ENCODE results near the gene SDHAF2. TPM values are rescaled to one million over a fixed set of nuclear protein-coding genes. Genes with fewer than 3 reads are reported as not detected.

SDHAF2 gene
- total and polyA plus RNA-seq, 4 donors: 25.5 to 46.9 (median 30.2) TPM

DNA sequence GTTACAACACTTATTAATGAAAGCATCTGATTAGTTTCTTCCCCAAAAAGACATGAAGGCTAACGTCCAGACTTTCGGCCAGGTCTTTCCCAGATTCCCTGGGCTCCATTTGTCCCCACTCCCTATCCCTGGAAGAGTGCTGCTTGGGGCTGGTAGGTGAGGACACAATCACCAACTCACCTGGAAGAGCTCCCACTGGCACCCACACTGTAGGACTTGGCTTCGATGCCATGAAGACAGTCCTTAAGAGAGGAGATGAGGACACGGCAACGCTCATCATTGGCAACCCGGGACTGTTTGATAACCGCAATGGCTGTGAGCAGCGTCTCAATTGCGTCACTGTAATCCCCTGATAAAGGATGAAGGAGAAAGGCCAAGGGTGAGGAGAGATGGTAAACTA, 18.3 kb upstream of the SDHAF2 start:
- no peaks in the 10 kb centered on the region for H3K9me3 ChIP-seq (ENCODE audit: control insufficient read depth in 4 of 4, low read length in 3 of 4)
- no peaks in the 10 kb centered on the region for H3K27me3 ChIP-seq (ENCODE audit: control insufficient read depth in 4 of 4, insufficient read depth in 4 of 4, low read length in 3 of 4)
- H3K4me3 ChIP-seq (ENCODE audit: low read depth in 1 of 3, low read length in 3 of 3): no peak overlapping the region
- H3K36me3 ChIP-seq (ENCODE audit: control insufficient read depth in 4 of 4, insufficient read depth in 3 of 4, low read depth in 1 of 4, low read length in 3 of 4): peaks cover 18 to 89% (median 72%) of the 10 kb centered on the region in 4 donors
- DNase-seq (ENCODE audit: low spot score): no peak
- WGBS: 74% methylated on average over 9 of the region's 9 CpGs
- H3K9ac ChIP-seq (ENCODE audit: low read depth in 1 of 2, low read length in 2 of 2): no peak overlapping the region
- H3K27ac ChIP-seq (ENCODE audit: low read depth in 1 of 2, low read length in 2 of 2): no peak overlapping the region
- TF ChIP-seq RXRA (IDR thresholded peaks at IDR 0.05) (no peak), SP1 (IDR thresholded peaks at IDR 0.05) (no peak), JUND (IDR thresholded peaks at IDR 0.05) (no peak), RAD21 (IDR thresholded peaks at IDR 0.05) (no peak), YY1 (IDR thresholded peaks at IDR 0.05) (no peak), FOXA2 (IDR thresholded peaks at IDR 0.05) (no peak), MAX (IDR thresholded peaks at IDR 0.05) (no peak)
- TF ChIP-seq, protein P1, sequence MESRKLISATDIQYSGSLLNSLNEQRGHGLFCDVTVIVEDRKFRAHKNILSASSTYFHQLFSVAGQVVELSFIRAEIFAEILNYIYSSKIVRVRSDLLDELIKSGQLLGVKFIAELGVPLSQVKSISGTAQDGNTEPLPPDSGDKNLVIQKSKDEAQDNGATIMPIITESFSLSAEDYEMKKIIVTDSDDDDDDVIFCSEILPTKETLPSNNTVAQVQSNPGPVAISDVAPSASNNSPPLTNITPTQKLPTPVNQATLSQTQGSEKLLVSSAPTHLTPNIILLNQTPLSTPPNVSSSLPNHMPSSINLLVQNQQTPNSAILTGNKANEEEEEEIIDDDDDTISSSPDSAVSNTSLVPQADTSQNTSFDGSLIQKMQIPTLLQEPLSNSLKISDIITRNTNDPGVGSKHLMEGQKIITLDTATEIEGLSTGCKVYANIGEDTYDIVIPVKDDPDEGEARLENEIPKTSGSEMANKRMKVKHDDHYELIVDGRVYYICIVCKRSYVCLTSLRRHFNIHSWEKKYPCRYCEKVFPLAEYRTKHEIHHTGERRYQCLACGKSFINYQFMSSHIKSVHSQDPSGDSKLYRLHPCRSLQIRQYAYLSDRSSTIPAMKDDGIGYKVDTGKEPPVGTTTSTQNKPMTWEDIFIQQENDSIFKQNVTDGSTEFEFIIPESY (IDR thresholded peaks at IDR 0.05): no peak
- H3K4me1 ChIP-seq (ENCODE audit: control insufficient read depth in 4 of 4, insufficient read depth in 4 of 4, low read length in 3 of 4): no peaks in the 10 kb centered on the region

DNA sequence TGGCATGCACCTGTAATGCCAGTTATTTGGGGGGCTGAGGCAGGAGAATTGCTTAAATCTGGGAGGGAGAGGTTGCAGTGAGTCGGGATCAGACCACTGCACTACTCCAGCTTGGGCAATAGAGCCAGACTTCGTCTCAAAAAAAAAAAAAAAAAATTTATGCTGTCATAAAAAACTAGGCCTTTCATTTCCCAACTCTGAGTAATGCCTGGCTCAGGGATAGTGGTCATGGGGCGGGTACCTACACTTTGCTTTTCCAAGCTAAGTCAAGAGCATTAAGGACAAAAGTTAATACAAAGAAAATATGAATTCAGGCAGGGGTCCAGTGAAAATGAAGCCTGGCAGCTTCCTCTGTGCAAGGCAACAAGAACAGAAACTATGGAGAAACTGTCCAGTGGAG, 16.4 kb upstream of the SDHAF2 start:
- H3K36me3 ChIP-seq (ENCODE audit: control insufficient read depth in 4 of 4, insufficient read depth in 3 of 4, low read depth in 1 of 4, low read length in 3 of 4): peaks cover 23 to 91% (median 77%) of the 10 kb centered on the region in 4 donors
- no peaks in the 10 kb centered on the region for H3K27me3 ChIP-seq (ENCODE audit: control insufficient read depth in 4 of 4, insufficient read depth in 4 of 4, low read length in 3 of 4)
- no peak overlapping the region for H3K9ac ChIP-seq (ENCODE audit: low read depth in 1 of 2, low read length in 2 of 2)
- WGBS: 94% methylated on average over 3 of the region's 3 CpGs
- no peaks in the 10 kb centered on the region for H3K9me3 ChIP-seq (ENCODE audit: control insufficient read depth in 4 of 4, low read length in 3 of 4)
- peaks cover 0 to 3% (median 0%) of the 10 kb centered on the region in 4 donors for H3K4me1 ChIP-seq (ENCODE audit: control insufficient read depth in 4 of 4, insufficient read depth in 4 of 4, low read length in 3 of 4)
- no peak for DNase-seq (ENCODE audit: low spot score)
- TF ChIP-seq MAX (IDR thresholded peaks at IDR 0.05) (no peak), SP1 (IDR thresholded peaks at IDR 0.05) (no peak), HNF4A (conservative IDR thresholded peaks at IDR 0.05) (no peak), FOXA1 (IDR thresholded peaks at IDR 0.05) (no peak), GABPA (IDR thresholded peaks at IDR 0.05 in 1 of 2, conservative IDR thresholded peaks at IDR 0.05 in 1 of 2) (no peak), RAD21 (IDR thresholded peaks at IDR 0.05) (no peak), EGR1 (IDR thresholded peaks at IDR 0.05; ENCODE audit: low read depth in 2 of 2) (no peak), JUND (IDR thresholded peaks at IDR 0.05) (no peak), RXRA (IDR thresholded peaks at IDR 0.05) (no peak), YY1 (IDR thresholded peaks at IDR 0.05) (no peak), HNF4G (IDR thresholded peaks at IDR 0.05) (no peak), ATF3 (IDR thresholded peaks at IDR 0.05) (no peak), NR2F2 (IDR thresholded peaks at IDR 0.05) (no peak), TAF1 (conservative IDR thresholded peaks at IDR 0.05) (no peak), REST (IDR thresholded peaks at IDR 0.05) (no peak), FOXA2 (IDR thresholded peaks at IDR 0.05) (no peak)
- TF ChIP-seq, protein P1 (IDR thresholded peaks at IDR 0.05): no peak
- TF ChIP-seq, protein P2, sequence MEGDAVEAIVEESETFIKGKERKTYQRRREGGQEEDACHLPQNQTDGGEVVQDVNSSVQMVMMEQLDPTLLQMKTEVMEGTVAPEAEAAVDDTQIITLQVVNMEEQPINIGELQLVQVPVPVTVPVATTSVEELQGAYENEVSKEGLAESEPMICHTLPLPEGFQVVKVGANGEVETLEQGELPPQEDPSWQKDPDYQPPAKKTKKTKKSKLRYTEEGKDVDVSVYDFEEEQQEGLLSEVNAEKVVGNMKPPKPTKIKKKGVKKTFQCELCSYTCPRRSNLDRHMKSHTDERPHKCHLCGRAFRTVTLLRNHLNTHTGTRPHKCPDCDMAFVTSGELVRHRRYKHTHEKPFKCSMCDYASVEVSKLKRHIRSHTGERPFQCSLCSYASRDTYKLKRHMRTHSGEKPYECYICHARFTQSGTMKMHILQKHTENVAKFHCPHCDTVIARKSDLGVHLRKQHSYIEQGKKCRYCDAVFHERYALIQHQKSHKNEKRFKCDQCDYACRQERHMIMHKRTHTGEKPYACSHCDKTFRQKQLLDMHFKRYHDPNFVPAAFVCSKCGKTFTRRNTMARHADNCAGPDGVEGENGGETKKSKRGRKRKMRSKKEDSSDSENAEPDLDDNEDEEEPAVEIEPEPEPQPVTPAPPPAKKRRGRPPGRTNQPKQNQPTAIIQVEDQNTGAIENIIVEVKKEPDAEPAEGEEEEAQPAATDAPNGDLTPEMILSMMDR (IDR thresholded peaks at IDR 0.05; ENCODE audit: low read depth, low read length, missing input control): no peak
- H3K4me3 ChIP-seq (ENCODE audit: low read depth in 1 of 3, low read length in 3 of 3): no peak overlapping the region
- H3K27ac ChIP-seq (ENCODE audit: low read depth in 1 of 2, low read length in 2 of 2): no peak overlapping the region
